AG08395 (cell line): Measurements from ENCODE around the gene OR3A3.
"Not testable (repeated sequence)": the region's sequence is repeated elsewhere in the genome, so short reads cannot be mapped to it uniquely, and the experiment has no call there.

Experiments
- DNase-seq: peaks from one replicate; pipeline ENCODE4 v3.0.0; 2012; ENCODE audit warnings: mixed read lengths, low spot score

The OR3A3 gene

GRCh38 chr17:3411070-3411469 is at the start of gene OR3A3:
Gene OR3A3 (plus strand): TSS chr17:3411370.
- DNase-seq = no peak

GRCh38 chr17:3371167-3371566 is 40.0 kb upstream of the OR3A3 start:
- not testable (repeated sequence) for DNase-seq

GRCh38 chr17:3378321-3378720 is 32.8 kb upstream of the OR3A3 start:
- no peak for DNase-seq

- DNase-seq = no peak
Measured at GRCh38 chr17:3381957-3382356, 29.2 kb upstream of the OR3A3 start.

GRCh38 chr17:3385869-3386816 is 25.0 kb upstream of the OR3A3 start, which contains the start of gene OR3A2:
Gene OR3A2 (minus strand): TSS chr17:3386308.
- no peak for DNase-seq

- DNase-seq = no peak
Measured at GRCh38 chr17:3389791-3390190, 21.4 kb upstream of the OR3A3 start.

GRCh38 chr17:3397801-3398200 is 13.4 kb upstream of the OR3A3 start:
- not testable (repeated sequence) for DNase-seq

- DNase-seq = no peak
Measured at GRCh38 chr17:3398310-3398709, 12.9 kb upstream of the OR3A3 start, which contains the start of gene OR1E1. Gene OR1E1 (minus strand): TSS chr17:3398410. CDS start chr17:3398410, 0 bp downstream.

- DNase-seq = no peak
Measured at GRCh38 chr17:3400055-3400454, 11.1 kb upstream of the OR3A3 start.

- DNase-seq = no peak
Measured at GRCh38 chr17:3401786-3402185, 9.4 kb upstream of the OR3A3 start.

- DNase-seq = not testable (repeated sequence)
Measured at GRCh38 chr17:3403856-3404255, 7.3 kb upstream of the OR3A3 start.

GRCh38 chr17:3412216-3412615 is 1.0 kb downstream of the OR3A3 start:
- DNase-seq = not testable (repeated sequence)

GRCh38 chr17:3415610-3416009 is 4.4 kb downstream of the OR3A3 start:
- no peak for DNase-seq

GRCh38 chr17:3418222-3418621 is 7.1 kb downstream of the OR3A3 start:
- DNase-seq = no peak

GRCh38 chr17:3433215-3433614 is 22.0 kb downstream of the OR3A3 start:
- DNase-seq = not testable (repeated sequence)

- DNase-seq = no peak
Measured at GRCh38 chr17:3433741-3434140, 22.6 kb downstream of the OR3A3 start, which contains the start of gene OR1E2. Gene OR1E2 (minus strand): TSS chr17:3433841. CDS start chr17:3433841, 0 bp downstream.

GRCh38 chr17:3438368-3438767 is 27.2 kb downstream of the OR3A3 start:
- no peak for DNase-seq

GRCh38 chr17:3440451-3440850 is 29.3 kb downstream of the OR3A3 start:
- no peak for DNase-seq

GRCh38 chr17:3447625-3448024 is 36.5 kb downstream of the OR3A3 start:
- no peak for DNase-seq

GRCh38 chr17:3448059-3448665 is 37.0 kb downstream of the OR3A3 start:
- DNase-seq = no peak

- DNase-seq = not testable (repeated sequence)
Measured at GRCh38 chr17:3466355-3466754, 55.2 kb downstream of the OR3A3 start.

GRCh38 chr17:3469529-3469928 is 58.4 kb downstream of the OR3A3 start:
- DNase-seq = no peak

GRCh38 chr17:3471599-3471998 is 60.4 kb downstream of the OR3A3 start, which contains the start of gene SPATA22:
Gene SPATA22 (minus strand): TSS chr17:3471819. CDS start chr17:3469325, 2,494 bp downstream.
- no peak for DNase-seq
